ENCODE data around the gene H19.

Gene H19

DNA sequence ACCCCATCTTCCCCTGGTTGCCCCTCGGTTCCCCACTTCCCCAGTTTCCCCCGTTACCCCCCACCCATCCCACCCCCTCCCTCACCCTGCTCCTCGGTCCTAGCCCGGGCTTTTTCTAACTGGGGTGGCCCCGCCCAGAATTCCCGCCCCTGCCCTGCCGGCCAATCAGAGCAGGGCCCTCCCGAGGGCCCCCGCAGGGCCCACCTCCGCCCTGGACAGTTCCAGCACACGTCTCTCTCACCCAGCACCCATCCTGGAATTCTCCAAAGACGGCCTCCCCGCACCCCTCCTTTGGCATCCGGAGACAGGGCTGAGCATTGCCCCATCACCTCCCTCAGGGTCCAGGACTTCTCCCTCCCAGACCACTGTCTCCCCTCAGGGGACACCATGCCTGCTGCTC lies at the start of gene H19:
Gene H19, minus strand, starts transcription at position 88 of the 400 bp plus-strand sequence.
- Histone ChIP-seq H3K27me3 (ENCODE audit: control insufficient read depth in 5 of 5, insufficient read depth in 4 of 5, low read length in 5 of 5) (no peaks in the 10 kb centered on the region), H3K36me3 (ENCODE audit: control insufficient read depth in 5 of 5, insufficient read depth in 5 of 5, low read length in 5 of 5) (no peaks in the 10 kb centered on the region), H3K9me3 (ENCODE audit: control insufficient read depth in 5 of 5, low read length in 5 of 5) (no peaks in the 10 kb centered on the region), H3K27ac (ENCODE audit: low read depth, low read length) (no peak within 1 kb of the TSS), H3K4me3 (ENCODE audit: low read depth in 1 of 5, low read length in 5 of 5) (no peak within 1 kb of the TSS), H3K9ac (ENCODE audit: low read length in 5 of 5) (no peak within 1 kb of the TSS), H3K4me1 (ENCODE audit: control insufficient read depth in 5 of 5, insufficient read depth in 5 of 5, low read length in 5 of 5) (no peaks in the 10 kb centered on the region)

DNA sequence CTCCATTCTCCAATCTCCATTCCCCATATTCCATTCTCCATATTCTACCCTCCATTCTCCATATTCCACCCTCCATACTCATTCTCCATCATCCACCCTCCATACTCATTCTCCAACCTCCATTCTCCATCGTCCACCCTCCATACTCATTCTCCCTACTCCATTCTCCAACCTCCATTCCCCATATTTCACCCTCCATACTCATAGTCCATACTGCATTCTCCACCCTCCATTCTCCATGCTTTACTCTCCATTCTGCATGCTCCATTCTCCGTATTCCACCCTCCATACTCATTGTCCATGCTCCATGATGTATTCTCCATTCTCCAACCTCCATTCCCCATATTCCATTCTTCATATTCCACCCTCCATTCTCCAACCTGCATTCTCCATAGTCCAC lies 44.3 kb upstream of the H19 start:
- H3K36me3 ChIP-seq (ENCODE audit: control insufficient read depth in 5 of 5, insufficient read depth in 5 of 5, low read length in 5 of 5), result no peaks in the 10 kb centered on the region
- no peaks in the 10 kb centered on the region for H3K4me1 ChIP-seq (ENCODE audit: control insufficient read depth in 5 of 5, insufficient read depth in 5 of 5, low read length in 5 of 5)
- no peak overlapping the region for H3K9ac ChIP-seq (ENCODE audit: low read length in 5 of 5)
- no peak overlapping the region for H3K4me3 ChIP-seq (ENCODE audit: low read depth in 1 of 5, low read length in 5 of 5)
- no peak overlapping the region for H3K27ac ChIP-seq (ENCODE audit: low read depth, low read length)
- H3K9me3 ChIP-seq (ENCODE audit: control insufficient read depth in 5 of 5, low read length in 5 of 5), result no peaks in the 10 kb centered on the region
- H3K27me3 ChIP-seq (ENCODE audit: control insufficient read depth in 5 of 5, insufficient read depth in 4 of 5, low read length in 5 of 5), result no peaks in the 10 kb centered on the region

DNA sequence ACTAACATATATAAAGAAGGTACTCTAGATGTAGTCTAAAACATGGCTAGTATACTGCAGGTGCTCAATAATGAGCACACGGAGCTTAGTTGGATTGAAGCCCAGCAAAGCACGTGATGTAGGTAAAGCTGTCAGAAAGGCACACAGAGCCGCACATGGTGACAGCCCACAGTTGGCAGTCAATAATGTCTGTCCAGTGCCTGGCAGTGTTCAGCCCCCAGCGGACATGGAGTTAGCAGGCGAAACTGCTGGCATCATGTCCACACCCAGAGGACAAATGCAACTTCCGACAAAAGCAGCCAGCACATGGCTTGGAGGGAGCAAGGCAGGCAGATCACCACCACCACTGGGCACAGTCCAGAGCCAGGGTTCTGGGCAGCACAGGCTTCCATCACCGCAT lies 43.5 kb upstream of the H19 start:
- Histone ChIP-seq H3K27ac (ENCODE audit: low read depth, low read length) (no peak overlapping the region), H3K36me3 (ENCODE audit: control insufficient read depth in 5 of 5, insufficient read depth in 5 of 5, low read length in 5 of 5) (no peaks in the 10 kb centered on the region), H3K9me3 (ENCODE audit: control insufficient read depth in 5 of 5, low read length in 5 of 5) (no peaks in the 10 kb centered on the region), H3K9ac (ENCODE audit: low read length in 5 of 5) (no peak overlapping the region), H3K4me1 (ENCODE audit: control insufficient read depth in 5 of 5, insufficient read depth in 5 of 5, low read length in 5 of 5) (no peaks in the 10 kb centered on the region), H3K4me3 (ENCODE audit: low read depth in 1 of 5, low read length in 5 of 5) (no peak overlapping the region), H3K27me3 (ENCODE audit: control insufficient read depth in 5 of 5, insufficient read depth in 4 of 5, low read length in 5 of 5) (no peaks in the 10 kb centered on the region)

DNA sequence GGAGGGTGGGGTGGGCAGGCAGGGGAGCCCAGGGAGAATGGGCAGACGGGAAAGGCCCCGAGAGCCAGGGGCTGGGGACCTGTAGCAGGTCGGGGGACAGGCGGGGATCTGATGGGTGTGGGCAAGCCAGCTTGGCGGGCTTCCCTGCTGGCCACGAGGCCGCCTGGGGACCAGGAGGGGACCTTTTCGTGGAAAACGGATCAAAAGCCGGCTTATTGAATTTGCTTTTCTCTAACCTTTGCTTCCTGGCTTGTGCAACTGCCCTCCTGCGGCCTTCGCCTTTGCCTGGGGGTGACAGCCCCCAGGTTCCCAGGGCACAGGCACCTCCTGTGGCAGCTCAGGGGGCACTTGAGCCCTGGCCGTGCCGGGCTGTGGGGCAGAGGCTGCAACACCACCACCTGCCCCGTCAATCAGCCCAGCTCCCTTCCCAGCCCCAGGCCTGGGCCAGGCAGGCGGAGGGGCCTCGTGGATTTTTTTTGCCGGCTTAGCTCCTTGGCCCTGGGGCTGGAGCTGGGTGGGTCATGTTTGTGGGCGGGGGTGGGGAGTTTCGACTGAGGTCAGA lies 41.6 kb upstream of the H19 start:
- no peaks in the 10 kb centered on the region for H3K9me3 ChIP-seq (ENCODE audit: control insufficient read depth in 5 of 5, low read length in 5 of 5)

DNA sequence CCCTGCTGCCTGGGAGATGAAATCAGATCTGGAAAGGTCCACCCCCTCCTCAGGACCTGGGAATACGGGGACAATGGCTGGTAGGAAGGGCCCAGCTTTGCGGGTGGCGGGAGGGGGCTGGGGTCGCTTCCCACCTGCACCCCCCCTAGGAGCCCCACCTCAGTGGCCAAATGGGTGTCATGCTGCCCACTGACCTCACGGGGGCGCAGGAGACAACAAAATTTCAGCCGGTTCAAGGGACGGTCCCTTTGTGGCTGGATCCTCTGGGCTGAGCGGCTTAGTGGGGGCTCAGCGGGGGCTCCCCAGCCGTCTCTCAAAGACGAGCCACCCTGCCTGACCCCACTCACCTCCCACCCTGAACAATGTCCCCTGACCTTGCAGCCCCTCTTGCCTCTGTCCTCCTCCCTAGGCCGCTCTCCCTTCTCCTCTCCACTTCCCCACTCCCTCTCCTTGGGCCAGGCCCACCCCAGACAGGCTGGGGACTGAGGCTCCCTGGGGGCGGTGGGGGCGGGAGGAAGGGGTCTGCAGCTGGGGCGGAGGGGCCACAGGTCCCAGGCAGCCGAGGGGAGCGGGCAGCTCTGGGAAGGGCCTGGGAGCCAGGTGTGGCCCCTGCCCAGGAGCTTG lies 39.3 kb upstream of the H19 start:
- H3K4me1 ChIP-seq (ENCODE audit: control insufficient read depth in 5 of 5, insufficient read depth in 5 of 5, low read length in 5 of 5), result no peaks in the 10 kb centered on the region
- H3K9me3 ChIP-seq (ENCODE audit: control insufficient read depth in 5 of 5, low read length in 5 of 5), result no peaks in the 10 kb centered on the region
- no peak overlapping the region for H3K9ac ChIP-seq (ENCODE audit: low read length in 5 of 5)
- H3K27ac ChIP-seq (ENCODE audit: low read depth, low read length), result no peak overlapping the region
- no peaks in the 10 kb centered on the region for H3K36me3 ChIP-seq (ENCODE audit: control insufficient read depth in 5 of 5, insufficient read depth in 5 of 5, low read length in 5 of 5)
- H3K4me3 ChIP-seq (ENCODE audit: low read depth in 1 of 5, low read length in 5 of 5), result no peak overlapping the region
- H3K27me3 ChIP-seq (ENCODE audit: control insufficient read depth in 5 of 5, insufficient read depth in 4 of 5, low read length in 5 of 5), result no peaks in the 10 kb centered on the region

More for the DNA sequence above, 41.6 kb upstream of the H19 start:
- Histone ChIP-seq H3K36me3 (ENCODE audit: control insufficient read depth in 5 of 5, insufficient read depth in 5 of 5, low read length in 5 of 5) (no peaks in the 10 kb centered on the region), H3K27ac (ENCODE audit: low read depth, low read length) (no peak overlapping the region), H3K9ac (ENCODE audit: low read length in 5 of 5) (no peak overlapping the region), H3K4me1 (ENCODE audit: control insufficient read depth in 5 of 5, insufficient read depth in 5 of 5, low read length in 5 of 5) (no peaks in the 10 kb centered on the region), H3K27me3 (ENCODE audit: control insufficient read depth in 5 of 5, insufficient read depth in 4 of 5, low read length in 5 of 5) (no peaks in the 10 kb centered on the region), H3K4me3 (ENCODE audit: low read depth in 1 of 5, low read length in 5 of 5) (no peak overlapping the region)

DNA sequence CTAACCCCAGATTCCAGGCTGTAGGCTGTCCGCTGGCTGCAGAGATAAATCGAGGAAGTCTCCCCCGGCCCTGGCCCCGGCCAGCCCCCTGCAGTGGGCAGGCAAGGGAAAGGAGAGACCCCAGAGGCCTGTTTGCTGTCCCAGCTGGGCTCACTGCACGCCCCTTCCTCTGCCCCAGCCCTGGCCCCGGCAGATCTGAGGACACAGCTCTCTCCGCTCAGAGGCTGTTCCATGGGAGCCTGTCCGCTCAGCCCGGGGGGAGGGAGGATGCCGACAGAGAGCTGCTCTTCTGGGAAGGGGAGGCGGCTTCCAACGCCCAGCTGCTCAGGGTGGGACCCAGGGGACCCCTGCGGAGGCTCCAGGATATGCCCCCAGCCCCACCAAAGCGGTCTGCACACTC lies 37.7 kb upstream of the H19 start:
- Histone ChIP-seq H3K4me3 (ENCODE audit: low read depth in 1 of 5, low read length in 5 of 5) (no peak overlapping the region), H3K36me3 (ENCODE audit: control insufficient read depth in 5 of 5, insufficient read depth in 5 of 5, low read length in 5 of 5) (no peaks in the 10 kb centered on the region), H3K9me3 (ENCODE audit: control insufficient read depth in 5 of 5, low read length in 5 of 5) (no peaks in the 10 kb centered on the region), H3K27me3 (ENCODE audit: control insufficient read depth in 5 of 5, insufficient read depth in 4 of 5, low read length in 5 of 5) (no peaks in the 10 kb centered on the region), H3K9ac (ENCODE audit: low read length in 5 of 5) (no peak overlapping the region), H3K27ac (ENCODE audit: low read depth, low read length) (no peak overlapping the region), H3K4me1 (ENCODE audit: control insufficient read depth in 5 of 5, insufficient read depth in 5 of 5, low read length in 5 of 5) (no peaks in the 10 kb centered on the region)

DNA sequence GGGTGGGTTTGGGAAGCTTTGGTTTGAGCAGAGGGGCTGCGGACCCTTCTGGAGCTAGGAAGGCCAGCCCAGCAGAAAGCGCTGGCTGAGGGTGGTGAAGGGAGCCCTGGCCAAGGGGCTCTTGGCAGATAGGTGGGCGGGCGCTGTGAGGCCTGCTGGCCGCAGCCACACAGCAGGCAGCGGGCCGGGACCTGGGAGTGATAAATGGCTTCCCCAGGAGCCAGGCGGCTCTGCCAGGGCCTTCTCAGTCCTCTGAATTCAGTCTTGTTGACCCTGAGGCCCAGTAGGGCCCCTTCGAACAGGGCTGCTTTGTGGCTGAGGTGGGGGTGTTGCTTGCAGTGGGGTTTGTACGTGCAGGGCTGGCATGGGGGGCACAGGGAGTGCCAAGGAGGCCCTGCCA lies 33.4 kb upstream of the H19 start:
- Histone ChIP-seq H3K4me3 (ENCODE audit: low read depth in 1 of 5, low read length in 5 of 5) (no peak overlapping the region), H3K9me3 (ENCODE audit: control insufficient read depth in 5 of 5, low read length in 5 of 5) (no peaks in the 10 kb centered on the region), H3K36me3 (ENCODE audit: control insufficient read depth in 5 of 5, insufficient read depth in 5 of 5, low read length in 5 of 5) (no peaks in the 10 kb centered on the region), H3K9ac (ENCODE audit: low read length in 5 of 5) (no peak overlapping the region), H3K27me3 (ENCODE audit: control insufficient read depth in 5 of 5, insufficient read depth in 4 of 5, low read length in 5 of 5) (no peaks in the 10 kb centered on the region), H3K27ac (ENCODE audit: low read depth, low read length) (no peak overlapping the region), H3K4me1 (ENCODE audit: control insufficient read depth in 5 of 5, insufficient read depth in 5 of 5, low read length in 5 of 5) (no peaks in the 10 kb centered on the region)

DNA sequence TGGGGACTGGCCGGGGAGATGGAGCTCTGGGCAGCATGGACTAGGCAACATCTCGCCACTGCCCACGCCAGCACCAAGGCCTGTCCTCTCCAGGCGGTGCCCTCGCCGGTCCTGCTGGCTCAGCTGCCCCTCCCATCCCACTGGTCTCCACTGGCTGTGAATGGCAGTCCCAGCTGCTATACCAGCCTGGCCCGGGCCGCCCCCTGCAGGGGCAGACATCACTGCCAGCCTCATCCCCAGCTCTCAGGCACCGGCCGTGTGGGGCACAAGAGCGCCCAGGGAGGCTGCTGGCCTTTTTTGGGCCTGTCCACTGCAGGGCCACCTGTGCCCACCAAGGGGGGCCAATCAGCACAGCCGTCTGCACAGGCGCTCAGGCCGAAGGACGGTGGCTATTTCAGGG lies 30.1 kb upstream of the H19 start:
- Histone ChIP-seq H3K4me1 (ENCODE audit: control insufficient read depth in 5 of 5, insufficient read depth in 5 of 5, low read length in 5 of 5) (no peaks in the 10 kb centered on the region), H3K27me3 (ENCODE audit: control insufficient read depth in 5 of 5, insufficient read depth in 4 of 5, low read length in 5 of 5) (no peaks in the 10 kb centered on the region), H3K27ac (ENCODE audit: low read depth, low read length) (no peak overlapping the region), H3K4me3 (ENCODE audit: low read depth in 1 of 5, low read length in 5 of 5) (no peak overlapping the region), H3K9me3 (ENCODE audit: control insufficient read depth in 5 of 5, low read length in 5 of 5) (no peaks in the 10 kb centered on the region), H3K9ac (ENCODE audit: low read length in 5 of 5) (no peak overlapping the region), H3K36me3 (ENCODE audit: control insufficient read depth in 5 of 5, insufficient read depth in 5 of 5, low read length in 5 of 5) (no peaks in the 10 kb centered on the region)

DNA sequence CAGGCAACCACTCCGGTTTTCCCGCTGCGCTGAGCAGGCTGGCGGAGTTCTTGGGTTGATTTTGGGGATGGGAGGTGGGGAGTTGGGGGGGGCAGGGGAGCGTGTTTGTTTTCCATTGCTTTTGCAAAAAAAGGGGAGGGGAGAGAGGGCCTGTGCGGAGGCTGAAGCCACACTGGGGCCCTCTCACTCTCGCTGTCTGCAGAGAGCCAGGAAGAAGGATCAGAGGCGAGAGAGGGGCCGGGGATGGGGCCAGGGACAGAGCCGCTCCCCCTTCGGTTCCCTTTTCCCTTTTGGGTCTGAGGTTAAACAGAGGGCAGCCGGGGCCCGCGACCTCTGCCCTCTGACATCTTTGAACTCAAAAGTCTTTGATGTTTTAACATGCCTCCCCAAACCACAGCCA lies 17.4 kb upstream of the H19 start:
- no peaks in the 10 kb centered on the region for H3K36me3 ChIP-seq (ENCODE audit: control insufficient read depth in 5 of 5, insufficient read depth in 5 of 5, low read length in 5 of 5)
- H3K9me3 ChIP-seq (ENCODE audit: control insufficient read depth in 5 of 5, low read length in 5 of 5), result no peaks in the 10 kb centered on the region
- no peaks in the 10 kb centered on the region for H3K4me1 ChIP-seq (ENCODE audit: control insufficient read depth in 5 of 5, insufficient read depth in 5 of 5, low read length in 5 of 5)
- H3K9ac ChIP-seq (ENCODE audit: low read length in 5 of 5), result no peak overlapping the region
- H3K27me3 ChIP-seq (ENCODE audit: control insufficient read depth in 5 of 5, insufficient read depth in 4 of 5, low read length in 5 of 5), result no peaks in the 10 kb centered on the region
- no peak overlapping the region for H3K4me3 ChIP-seq (ENCODE audit: low read depth in 1 of 5, low read length in 5 of 5)
- no peak overlapping the region for H3K27ac ChIP-seq (ENCODE audit: low read depth, low read length)

DNA sequence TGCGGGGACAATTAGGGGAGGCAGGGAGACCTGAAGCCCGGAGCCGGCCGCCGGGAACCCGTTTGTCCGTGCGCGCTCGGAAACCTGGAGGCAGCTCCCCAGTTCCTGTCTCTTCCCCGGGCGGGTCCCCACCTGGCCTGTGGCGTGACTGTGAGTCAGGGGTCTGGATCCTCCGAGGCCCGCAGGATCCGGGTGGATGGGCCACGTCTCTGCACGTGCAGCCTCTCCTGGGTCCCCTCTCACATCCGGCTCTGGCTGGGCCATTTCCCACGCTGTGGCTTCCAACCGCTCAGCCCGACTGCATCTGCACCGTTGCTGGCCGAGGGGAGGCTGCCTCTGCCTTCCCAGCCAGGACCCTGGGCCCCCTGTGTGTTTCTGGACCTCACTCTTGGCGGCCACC lies 14.8 kb upstream of the H19 start:
- Histone ChIP-seq H3K27me3 (ENCODE audit: control insufficient read depth in 5 of 5, insufficient read depth in 4 of 5, low read length in 5 of 5) (no peaks in the 10 kb centered on the region), H3K4me1 (ENCODE audit: control insufficient read depth in 5 of 5, insufficient read depth in 5 of 5, low read length in 5 of 5) (no peaks in the 10 kb centered on the region), H3K9me3 (ENCODE audit: control insufficient read depth in 5 of 5, low read length in 5 of 5) (no peaks in the 10 kb centered on the region), H3K4me3 (ENCODE audit: low read depth in 1 of 5, low read length in 5 of 5) (no peak overlapping the region), H3K27ac (ENCODE audit: low read depth, low read length) (no peak overlapping the region), H3K36me3 (ENCODE audit: control insufficient read depth in 5 of 5, insufficient read depth in 5 of 5, low read length in 5 of 5) (no peaks in the 10 kb centered on the region), H3K9ac (ENCODE audit: low read length in 5 of 5) (no peak overlapping the region)
